ENCODE results near the gene TMEM131L. TPM values are rescaled to one million over a fixed set of nuclear protein-coding genes. Genes with fewer than 3 reads are reported as not detected.
"Not testable (repeated sequence)": the region's sequence is repeated elsewhere in the genome, so short reads cannot be mapped to it uniquely, and the experiment has no call there.

The TMEM131L gene
- total and polyA plus RNA-seq, 8 donors: 2.4 to 40.0 (median 13.6) TPM

DNA sequence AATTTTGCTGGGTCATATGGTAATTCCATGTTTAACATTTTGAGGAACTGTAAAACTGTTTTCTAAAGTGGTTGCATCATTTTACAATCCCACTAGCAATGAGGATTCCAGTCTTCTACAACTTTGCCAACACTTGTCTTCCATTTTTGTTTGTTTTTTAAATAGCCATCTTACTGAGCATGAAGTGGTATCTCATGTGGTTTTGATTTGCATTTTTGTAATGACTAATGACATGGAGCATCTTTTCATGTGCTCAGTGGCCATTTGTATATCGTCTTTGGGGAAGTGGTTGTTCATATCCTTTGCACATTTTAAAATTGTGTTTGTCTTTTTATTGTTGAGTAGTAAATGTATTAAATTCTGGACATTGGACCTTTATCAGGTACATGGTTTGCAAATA lies 94.7 kb downstream of the TMEM131L start:
- H3K4me1 ChIP-seq: peaks cover 6 to 21% (median 13%) of the 10 kb centered on the region in 4 donors
- no peaks in the 10 kb centered on the region for H3K27me3 ChIP-seq
- DNase-seq: no peak
- no peak overlapping the region for H3K27ac ChIP-seq
- no peak overlapping the region for H3K4me3 ChIP-seq
- TF ChIP-seq, protein P1, sequence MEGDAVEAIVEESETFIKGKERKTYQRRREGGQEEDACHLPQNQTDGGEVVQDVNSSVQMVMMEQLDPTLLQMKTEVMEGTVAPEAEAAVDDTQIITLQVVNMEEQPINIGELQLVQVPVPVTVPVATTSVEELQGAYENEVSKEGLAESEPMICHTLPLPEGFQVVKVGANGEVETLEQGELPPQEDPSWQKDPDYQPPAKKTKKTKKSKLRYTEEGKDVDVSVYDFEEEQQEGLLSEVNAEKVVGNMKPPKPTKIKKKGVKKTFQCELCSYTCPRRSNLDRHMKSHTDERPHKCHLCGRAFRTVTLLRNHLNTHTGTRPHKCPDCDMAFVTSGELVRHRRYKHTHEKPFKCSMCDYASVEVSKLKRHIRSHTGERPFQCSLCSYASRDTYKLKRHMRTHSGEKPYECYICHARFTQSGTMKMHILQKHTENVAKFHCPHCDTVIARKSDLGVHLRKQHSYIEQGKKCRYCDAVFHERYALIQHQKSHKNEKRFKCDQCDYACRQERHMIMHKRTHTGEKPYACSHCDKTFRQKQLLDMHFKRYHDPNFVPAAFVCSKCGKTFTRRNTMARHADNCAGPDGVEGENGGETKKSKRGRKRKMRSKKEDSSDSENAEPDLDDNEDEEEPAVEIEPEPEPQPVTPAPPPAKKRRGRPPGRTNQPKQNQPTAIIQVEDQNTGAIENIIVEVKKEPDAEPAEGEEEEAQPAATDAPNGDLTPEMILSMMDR (IDR thresholded peaks at IDR 0.05): no peak
- TF ChIP-seq POLR2A (IDR thresholded peaks at IDR 0.05) (no peak), EP300 (IDR thresholded peaks at IDR 0.05) (no peak), POLR2AphosphoS5 (IDR thresholded peaks at IDR 0.05) (no peak)
- intact Hi-C loops (cut with DNase I; ENCODE audit: low total_unique reads): no loop called here
- WGBS, 5 donors: 72 to 89% (median 89%) methylated on average over 1 of the region's 1 CpG
- H3K36me3 ChIP-seq: peaks cover 0 to 36% (median 26%) of the 10 kb centered on the region in 4 donors
- no peaks in the 10 kb centered on the region for H3K9me3 ChIP-seq

DNA sequence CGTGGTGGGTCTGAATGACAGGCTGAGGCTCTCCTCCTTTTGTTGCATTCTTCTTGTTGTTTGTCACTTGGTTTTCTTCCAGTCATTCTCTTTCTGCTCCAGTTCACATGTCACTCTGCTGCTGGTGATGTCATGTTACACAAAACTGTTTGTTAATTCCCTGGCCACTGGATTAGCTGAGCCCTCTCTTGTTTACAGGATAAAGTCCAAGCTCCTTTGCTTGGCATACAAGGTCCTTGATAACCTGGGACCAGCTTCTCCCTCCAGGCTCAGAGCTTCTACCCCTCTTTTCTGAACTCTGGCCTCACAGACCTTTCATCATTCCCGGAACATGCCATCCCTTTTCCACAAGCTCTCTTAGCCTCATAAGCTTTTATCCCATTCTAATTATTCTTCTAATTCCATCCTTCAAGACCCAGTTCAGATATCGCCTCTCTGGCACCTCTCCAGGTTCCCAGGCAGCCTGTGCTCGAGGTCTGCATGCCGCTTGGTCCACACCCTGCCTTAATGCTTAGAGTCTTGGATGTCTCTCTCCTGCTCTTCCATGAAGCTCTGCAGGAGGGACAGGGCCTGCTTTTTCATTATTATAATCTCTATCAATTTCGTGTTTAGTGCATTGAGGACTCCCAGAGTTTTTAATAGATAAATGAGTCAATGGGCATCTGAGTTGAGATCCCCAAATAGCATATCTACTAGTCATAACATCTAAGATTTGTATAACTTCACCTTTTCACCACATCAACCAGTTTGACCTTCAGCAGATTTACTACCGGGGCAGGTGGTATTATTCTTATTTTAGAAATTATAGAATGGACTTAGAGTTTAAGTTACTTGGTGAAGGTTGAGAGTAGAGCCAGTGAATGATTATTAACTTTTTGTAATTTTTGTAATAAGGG lies 98.7 kb downstream of the TMEM131L start:
- H3K36me3 ChIP-seq: peaks cover 0 to 18% (median 8%) of the 10 kb centered on the region in 4 donors
- peaks cover 8 to 37% (median 20%) of the 10 kb centered on the region in 4 donors for H3K4me1 ChIP-seq
- no peak overlapping the region for H3K4me3 ChIP-seq
- intact Hi-C loops (cut with DNase I; ENCODE audit: low total_unique reads): no loop called here
- DNase-seq: peak; percentile 50 to 69
- no peaks in the 10 kb centered on the region for H3K9me3 ChIP-seq
- peak overlapping the region in 4 of 5 donors; percentile 35 to 59 (median 49) for H3K27ac ChIP-seq
- TF ChIP-seq EP300 (IDR thresholded peaks at IDR 0.05) (no peak), POLR2A (IDR thresholded peaks at IDR 0.05) (no peak), POLR2AphosphoS5 (IDR thresholded peaks at IDR 0.05) (peak in 2 of 3 donors; percentile 4 to 64)
- TF ChIP-seq, protein P1 (IDR thresholded peaks at IDR 0.05): no peak
- 31 to 43% (median 34%) methylated on average over 7 of the region's 7 CpGs for WGBS, 5 donors
- no peaks in the 10 kb centered on the region for H3K27me3 ChIP-seq

DNA sequence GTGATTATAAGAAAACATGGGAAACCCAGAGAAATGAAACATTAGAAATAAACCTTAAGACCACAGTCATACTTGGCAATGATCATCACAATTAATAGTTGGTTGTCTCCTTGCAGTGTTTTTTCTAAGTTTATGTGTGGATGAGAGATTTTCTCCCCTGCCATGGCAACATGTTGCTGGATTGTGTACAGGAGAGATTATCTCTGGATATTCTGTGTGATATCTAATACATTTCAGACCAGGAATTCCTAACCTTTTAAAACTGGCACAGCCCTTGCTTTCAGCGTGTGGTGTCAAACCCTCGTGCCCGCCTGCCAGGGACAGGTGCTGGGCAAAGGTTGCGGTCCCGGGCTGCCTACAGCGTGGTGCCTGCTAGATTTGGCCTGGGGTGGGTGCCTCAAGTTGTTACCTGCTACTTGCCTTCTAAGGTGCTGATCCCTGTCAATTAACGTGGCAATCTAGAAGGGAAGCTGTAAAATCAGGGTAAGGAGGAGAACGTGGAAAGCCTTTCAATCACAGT lies 100.5 kb downstream of the TMEM131L start:
- DNase-seq: peak in 1 of 2 donors; percentile 34
- Histone ChIP-seq H3K4me1 (peaks cover 8 to 37% (median 20%) of the 10 kb centered on the region in 4 donors), H3K9me3 (no peaks in the 10 kb centered on the region), H3K4me3 (no peak overlapping the region), H3K36me3 (peaks cover 0 to 3% (median 0%) of the 10 kb centered on the region in 4 donors), H3K27me3 (no peaks in the 10 kb centered on the region), H3K27ac (peak overlapping the region in 1 of 5 donors; percentile 51)
- no peak for TF ChIP-seq POLR2A (IDR thresholded peaks at IDR 0.05)
- no peak for TF ChIP-seq POLR2AphosphoS5 (IDR thresholded peaks at IDR 0.05)
- TF ChIP-seq EP300 (IDR thresholded peaks at IDR 0.05): no peak
- TF ChIP-seq, protein P1 (IDR thresholded peaks at IDR 0.05): no peak
- WGBS, 5 donors: 35 to 54% (median 39%) methylated on average over 8 of the region's 8 CpGs
- intact Hi-C loops (cut with DNase I; ENCODE audit: low total_unique reads): no loop called here

- H3K27ac ChIP-seq; intact Hi-C loops (cut with DNase I; ENCODE audit: low total_unique reads); H3K36me3 ChIP-seq; H3K4me3 ChIP-seq; DNase-seq; H3K9me3 ChIP-seq; H3K27me3 ChIP-seq: not testable (repeated sequence)
- 82 to 100% (median 87%) methylated on average over 3 of the region's 3 CpGs for WGBS, 5 donors
- peaks cover 8 to 37% (median 20%) of the 10 kb centered on the region in 4 donors for H3K4me1 ChIP-seq
Observed at GRCh38 chr4:153567660-153568059, 101.5 kb downstream of the TMEM131L start.
